Neuronal stem cell (in vitro differentiated cells): ENCODE data around the gene CARD14.
A peak's percentile ranks its signal among the peaks of the same experiment; 100 is the strongest.
"Not testable (repeated sequence)": the region's sequence is repeated elsewhere in the genome, so short reads cannot be mapped to it uniquely, and the experiment has no call there.

ENCODE experiments used
- DNase-seq: peaks from one replicate; pipeline ENCODE4 v3.0.0-alpha.2; 2013; ENCODE audit warnings: low spot score
- H2AFZ ChIP-seq: one replicate; pipeline ENCODE4 v1.6.1; 2013; ENCODE audit warnings: mild to moderate bottlenecking, low read length, inconsistent platforms
- H2AK5ac ChIP-seq: 2 replicates; pipeline ENCODE4 v1.6.1; 2013; ENCODE audit warnings: low read depth, mild to moderate bottlenecking, inconsistent platforms, low read length, moderate library complexity, mixed read lengths
- H2BK120ac ChIP-seq: 2 replicates; pipeline ENCODE4 v1.6.1; 2013; ENCODE audit warnings: low read depth, mild to moderate bottlenecking, inconsistent platforms, low read length, moderate library complexity, mixed read lengths
- H2BK12ac ChIP-seq: one replicate; pipeline ENCODE4 v1.6.1; 2013; ENCODE audit warnings: low read length, inconsistent platforms
- H2BK15ac ChIP-seq: 2 replicates; pipeline ENCODE4 v1.6.1; 2013; ENCODE audit warnings: mild to moderate bottlenecking, low read length, inconsistent platforms, mixed read lengths
- H2BK5ac ChIP-seq: one replicate; pipeline ENCODE4 v1.6.1; 2013; ENCODE audit warnings: inconsistent platforms, mild to moderate bottlenecking, low read length, moderate library complexity
- H3K14ac ChIP-seq: one replicate; pipeline ENCODE4 v1.6.1; 2013; ENCODE audit warnings: low read length, inconsistent platforms
- H3K18ac ChIP-seq: 2 replicates; pipeline ENCODE4 v1.6.1; 2013; ENCODE audit warnings: low read length, inconsistent platforms
- H3K23ac ChIP-seq: 2 replicates; pipeline ENCODE4 v1.6.1; 2013; ENCODE audit warnings: low read depth, mild to moderate bottlenecking, mixed read lengths, low read length, inconsistent platforms; ENCODE audit not compliant: poor library complexity
- H3K27ac ChIP-seq: replicated peaks from 3 replicates; pipeline ENCODE4 v1.5.1; 2013; ENCODE audit warnings: low read length, inconsistent platforms
- H3K27me3 ChIP-seq, 3 experiments: 2 replicates each; pipeline ENCODE4 v1.6.1; 2013; ENCODE audit warnings: low read length in 3 of 3, mild to moderate bottlenecking in 2 of 3, inconsistent platforms in 1 of 3, low read depth in 1 of 3, mixed read lengths in 1 of 3, moderate library complexity in 1 of 3; ENCODE audit not compliant: control insufficient read depth in 3 of 3, insufficient read depth in 3 of 3
- H3K36me3 ChIP-seq, 2 donors: replicated peaks in 1 of 2; 2 replicates each; pipeline ENCODE4 v1.6.1; 2013; ENCODE audit warnings: low read length in 2 of 2; ENCODE audit not compliant: control insufficient read depth in 2 of 2, insufficient read depth in 2 of 2
- H3K4ac ChIP-seq: 2 replicates; pipeline ENCODE4 v1.6.1; 2013; ENCODE audit warnings: inconsistent platforms, mild to moderate bottlenecking, low read length, moderate library complexity
- H3K4me1 ChIP-seq, 2 donors: 1 replicate in 1 of 2; 2 replicates in 1 of 2; pipeline ENCODE4 v1.6.1; 2013; ENCODE audit warnings: low read length in 2 of 2, low read depth in 1 of 2; ENCODE audit not compliant: control insufficient read depth in 2 of 2, insufficient read depth in 1 of 2
- H3K4me2 ChIP-seq: one replicate; pipeline ENCODE4 v1.6.1; 2013; ENCODE audit warnings: mild to moderate bottlenecking, low read length, inconsistent platforms; ENCODE audit not compliant: insufficient read depth, poor library complexity, severe bottlenecking
- H3K4me3 ChIP-seq, 2 donors: 2 replicates each; pipeline ENCODE4 v1.5.1; 2013; ENCODE audit warnings: low read length in 2 of 2, mild to moderate bottlenecking in 2 of 2, inconsistent platforms in 1 of 2, moderate library complexity in 1 of 2
- H3K79me1 ChIP-seq: one replicate; pipeline ENCODE4 v1.6.1; 2013; ENCODE audit warnings: low read depth, mild to moderate bottlenecking, inconsistent platforms, low read length, moderate library complexity
- H3K9ac ChIP-seq: one replicate; pipeline ENCODE4 v1.6.1; 2013; ENCODE audit warnings: mild to moderate bottlenecking, low read depth, low read length, inconsistent platforms; ENCODE audit not compliant: poor library complexity
- H3K9me3 ChIP-seq, 2 donors: replicated peaks in 1 of 2; 2 replicates each; pipeline versions ENCODE3 to v1.6.1; 2013; ENCODE audit warnings: low read length in 2 of 2, mild to moderate bottlenecking in 2 of 2, inconsistent platforms in 1 of 2, low read depth in 1 of 2, mixed read lengths in 1 of 2, moderate library complexity in 1 of 2; ENCODE audit not compliant: control insufficient read depth in 2 of 2, insufficient read depth in 1 of 2
- H4K8ac ChIP-seq: one replicate; pipeline ENCODE4 v1.6.1; 2013; ENCODE audit warnings: low read depth, mild to moderate bottlenecking, inconsistent platforms, low read length, moderate library complexity
- H4K91ac ChIP-seq: one replicate; pipeline ENCODE4 v1.6.1; 2013; ENCODE audit warnings: low read length, low read depth, mild to moderate bottlenecking, inconsistent platforms; ENCODE audit not compliant: poor library complexity
- WGBS, 2 donors: extraction: QIAGEN DNeasy Blood & Tissue Kit; methylation state at CpG; one replicate each; pipeline ENCODE4 v1.1.7; 2013; ENCODE audit warnings: missing lambda C conversion rate in 2 of 2, mixed read lengths in 1 of 2; ENCODE audit not compliant: insufficient read length in 2 of 2, insufficient replicate concordance in 1 of 2; ENCODE audit errors: extremely low coverage in 2 of 2; 5-methylcytosine and 5-hydroxymethylcytosine counted together

CARD14 gene

GRCh38 chr17:80237386-80237785 is 67.6 kb downstream of the CARD14 start:
- no peak overlapping the region for H4K91ac ChIP-seq
- H2BK5ac ChIP-seq: no peak overlapping the region
- H2AFZ ChIP-seq: no peak overlapping the region
- no peak overlapping the region for H2BK15ac ChIP-seq
- no CpG with 5 or more reads among the region's 10 CpGs for WGBS, 2 donors
- no peak overlapping the region for H2BK12ac ChIP-seq
- no peak overlapping the region for H3K18ac ChIP-seq
- no peak overlapping the region for H2BK120ac ChIP-seq
- no peaks in the 10 kb centered on the region for H3K27me3 ChIP-seq
- H2AK5ac ChIP-seq: no peak overlapping the region
- H3K14ac ChIP-seq: no peak overlapping the region
- peaks cover 2 to 18% of the 10 kb centered on the region in 2 donors for H3K9me3 ChIP-seq
- no peak overlapping the region for H4K8ac ChIP-seq
- no peak overlapping the region for H3K9ac ChIP-seq
- H3K27ac ChIP-seq: no peak overlapping the region
- no peaks in the 10 kb centered on the region for H3K79me1 ChIP-seq
- H3K4me2 ChIP-seq: no peak overlapping the region
- peaks cover 14 to 75% of the 10 kb centered on the region in 2 donors for H3K36me3 ChIP-seq
- no peak overlapping the region for H3K4me3 ChIP-seq
- no peaks in the 10 kb centered on the region for H3K4me1 ChIP-seq
- no peak overlapping the region for H3K4ac ChIP-seq
- H3K23ac ChIP-seq: no peak overlapping the region
- no peak for DNase-seq

- no peak overlapping the region for H3K27ac ChIP-seq
- H3K18ac ChIP-seq: no peak overlapping the region
- H3K9me3 ChIP-seq: no peaks in the 10 kb centered on the region
- no peak overlapping the region for H2BK5ac ChIP-seq
- H3K4ac ChIP-seq: no peak overlapping the region
- no peak overlapping the region for H3K14ac ChIP-seq
- DNase-seq: no peak
- no peak overlapping the region for H2BK120ac ChIP-seq
- H3K27me3 ChIP-seq: no peaks in the 10 kb centered on the region
- no peak overlapping the region for H4K91ac ChIP-seq
- H3K79me1 ChIP-seq: no peaks in the 10 kb centered on the region
- WGBS, 2 donors: no CpG with 5 or more reads among the region's 14 CpGs
- H2BK12ac ChIP-seq: no peak overlapping the region
- H3K23ac ChIP-seq: no peak overlapping the region
- H3K4me1 ChIP-seq: no peaks in the 10 kb centered on the region
- peaks cover 17 to 62% of the 10 kb centered on the region in 2 donors for H3K36me3 ChIP-seq
- no peak overlapping the region for H2AK5ac ChIP-seq
- H2BK15ac ChIP-seq: no peak overlapping the region
- no peak overlapping the region for H3K9ac ChIP-seq
- peak overlapping the region in 1 of 2 donors; percentile 39 for H3K4me3 ChIP-seq
- H4K8ac ChIP-seq: no peak overlapping the region
- no peak overlapping the region for H2AFZ ChIP-seq
- no peak overlapping the region for H3K4me2 ChIP-seq
These were observed 72.7 kb downstream of the CARD14 start for GRCh38 chr17:80242505-80242904.

GRCh38 chr17:80243526-80244433 is 74.0 kb downstream of the CARD14 start:
- H2AK5ac ChIP-seq: no peak overlapping the region
- no peak overlapping the region for H2BK120ac ChIP-seq
- H3K27me3 ChIP-seq: no peaks in the 10 kb centered on the region
- no peak for DNase-seq
- no peak overlapping the region for H3K4ac ChIP-seq
- H3K18ac ChIP-seq: peak overlapping the region; percentile 25
- H2AFZ ChIP-seq: no peak overlapping the region
- no peak overlapping the region for H2BK5ac ChIP-seq
- no peak overlapping the region for H4K8ac ChIP-seq
- H4K91ac ChIP-seq: no peak overlapping the region
- H3K4me2 ChIP-seq: no peak overlapping the region
- peak overlapping the region; percentile 39 for H3K23ac ChIP-seq
- no CpG with 5 or more reads among the region's 26 CpGs for WGBS, 2 donors
- H2BK12ac ChIP-seq: no peak overlapping the region
- H3K4me1 ChIP-seq: no peaks in the 10 kb centered on the region
- H3K36me3 ChIP-seq: peaks cover 11 to 54% of the 10 kb centered on the region in 2 donors
- no peaks in the 10 kb centered on the region for H3K9me3 ChIP-seq
- H3K4me3 ChIP-seq: no peak overlapping the region
- no peak overlapping the region for H3K14ac ChIP-seq
- H3K27ac ChIP-seq: no peak overlapping the region
- H2BK15ac ChIP-seq: no peak overlapping the region
- H3K79me1 ChIP-seq: no peaks in the 10 kb centered on the region
- H3K9ac ChIP-seq: peak overlapping the region; percentile 39

DNA sequence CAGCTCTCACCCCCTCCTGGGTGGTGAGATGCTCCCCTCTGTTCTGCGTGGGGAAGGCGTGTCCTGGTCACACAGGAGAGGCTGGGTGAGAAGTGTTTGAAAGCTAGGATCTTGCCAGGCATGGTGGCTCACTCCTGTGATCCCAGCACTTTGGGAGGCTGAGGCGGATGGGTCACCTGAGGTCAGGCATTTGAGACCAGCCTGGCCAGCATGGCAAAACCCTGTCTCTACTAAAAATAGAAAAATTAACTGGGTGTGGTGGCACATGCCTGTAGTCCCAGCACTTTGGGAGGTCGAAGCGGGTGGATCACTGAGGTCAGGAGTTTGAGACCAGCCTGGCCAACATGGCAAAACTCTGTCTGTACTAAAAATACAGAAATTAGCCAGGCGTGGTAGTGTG is 74.6 kb downstream of the CARD14 start:
- WGBS, 2 donors: no CpG with 5 or more reads among the region's 6 CpGs

More for the DNA sequence above, 74.6 kb downstream of the CARD14 start:
- H2BK15ac ChIP-seq, H3K4ac ChIP-seq, H2AK5ac ChIP-seq, H3K18ac ChIP-seq, DNase-seq, H3K9ac ChIP-seq, H3K4me2 ChIP-seq, H3K4me3 ChIP-seq, H2BK120ac ChIP-seq, H3K79me1 ChIP-seq, H3K9me3 ChIP-seq, H2BK12ac ChIP-seq, H2BK5ac ChIP-seq, H4K8ac ChIP-seq, H3K27me3 ChIP-seq, H2AFZ ChIP-seq, H4K91ac ChIP-seq, H3K14ac ChIP-seq, H3K4me1 ChIP-seq, H3K27ac ChIP-seq: not testable (repeated sequence)
- peak overlapping the region; percentile 39 for H3K23ac ChIP-seq
- H3K36me3 ChIP-seq: peaks cover 14 to 54% of the 10 kb centered on the region in 2 donors
